ENCODE results near the gene PCSK1. TPM values are rescaled to one million over a fixed set of nuclear protein-coding genes. Genes with fewer than 3 reads are reported as not detected.

The PCSK1 gene
- total RNA-seq, 1 donor from 2014 or later = 0.27 TPM

Other genes starting within 250 kb of the PCSK1 start
- 449 TPM for gene CAST, start 229.1 kb upstream of the PCSK1 start, total RNA-seq

Measured in cardiac septum (tissue), 1 donor.